KBM-7 (cell line): ENCODE data around the gene RIPOR3.
A peak's percentile ranks its signal among the peaks of the same experiment; 100 is the strongest.
"Not testable (repeated sequence)": the region's sequence is repeated elsewhere in the genome, so short reads cannot be mapped to it uniquely, and the experiment has no call there.

Experiments
- DNase-seq: peaks from one replicate; pipeline ENCODE4 v3.0.0-alpha.2; 2015
- in situ Hi-C: fragments of 300-500 bp; cut with MboI; formaldehyde crosslinking; loops from 2 replicates; pipeline ENCODE4 v1.14.3; 2020; ENCODE audit warnings: low sequenced_read_pairs, low pct_unique_long_range_greater_than_20kb, mixed read lengths

RIPOR3 gene

DNA sequence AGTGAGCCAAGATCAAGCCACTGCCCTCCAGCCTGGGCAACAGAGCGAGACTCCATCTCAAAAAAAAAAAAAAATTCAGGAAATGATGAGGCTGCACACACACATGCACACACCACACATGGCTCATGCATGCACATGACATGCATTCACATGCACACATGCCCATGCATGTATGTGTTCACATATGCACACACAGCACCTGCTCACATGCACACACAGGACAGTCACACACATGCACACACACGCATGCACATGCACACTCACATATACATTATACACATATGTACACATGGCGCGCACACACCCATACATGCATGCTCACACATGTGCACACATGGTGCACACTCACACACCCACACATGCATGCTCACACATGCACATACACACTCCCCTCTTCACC is 22.5 kb downstream of the RIPOR3 start:
- in situ Hi-C loops, result no loop called here
- DNase-seq, result no peak

DNA sequence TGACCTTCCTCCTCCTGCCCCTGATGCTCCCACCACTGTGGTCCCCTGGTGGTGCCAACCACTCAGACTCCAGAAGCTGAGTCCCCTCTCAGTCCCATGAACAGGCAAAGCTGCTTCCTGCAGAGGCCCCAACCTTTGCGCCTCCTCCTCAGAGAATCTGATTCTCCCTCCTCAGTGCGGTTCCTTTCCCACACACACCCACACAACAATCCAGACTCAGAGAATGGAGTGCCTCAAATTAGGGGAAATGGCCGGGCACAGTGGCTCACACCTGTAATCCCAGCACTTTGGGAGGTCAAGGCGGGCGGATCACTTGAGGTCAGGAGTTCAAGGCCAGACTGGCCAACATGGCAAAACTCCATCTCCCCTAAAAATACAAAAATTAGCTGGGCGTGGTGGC is 23.0 kb downstream of the RIPOR3 start:
- in situ Hi-C loops, result no loop called here
- no peak for DNase-seq

- no peak for DNase-seq
- in situ Hi-C loops, result no loop called here
Measured at GRCh38 chr20:50666709-50667298, 24.5 kb downstream of the RIPOR3 start.

GRCh38 chr20:50664254-50664653 is 27.1 kb downstream of the RIPOR3 start:
- no peak for DNase-seq
- in situ Hi-C loops, result no loop called here

DNA sequence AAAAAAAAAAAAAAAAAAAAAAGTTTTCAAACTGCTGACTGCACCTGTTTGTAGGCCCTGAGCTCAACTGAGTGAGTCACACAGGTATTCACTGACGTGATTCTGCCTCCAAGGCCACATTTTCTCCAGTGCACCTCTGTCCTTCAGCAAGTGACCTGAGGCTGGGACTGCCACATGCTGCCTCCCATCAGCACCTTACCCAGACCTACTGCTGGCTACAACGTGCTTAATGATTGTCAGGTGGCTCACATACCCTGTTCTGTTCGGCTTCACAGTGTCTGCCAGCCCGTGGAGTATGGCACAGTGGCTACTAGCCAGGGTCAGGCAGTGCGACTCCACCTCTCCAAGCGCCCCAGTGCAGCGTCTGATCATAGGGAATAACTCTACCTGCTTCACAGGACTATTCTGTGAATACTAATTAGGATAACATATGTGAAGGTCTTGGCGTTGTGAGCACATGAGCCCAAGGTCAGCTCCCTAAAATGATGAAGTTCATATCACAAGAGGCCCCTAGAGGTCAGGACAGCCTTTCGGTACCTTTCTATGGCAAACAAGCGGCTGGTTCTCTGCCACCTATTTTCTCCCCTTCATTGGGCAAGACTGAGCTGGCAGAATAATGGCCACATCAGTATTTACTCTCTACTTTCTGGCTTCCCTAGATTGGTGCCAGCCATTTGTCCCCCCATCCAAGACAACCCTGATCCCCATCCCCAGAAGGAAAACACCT is 28.1 kb downstream of the RIPOR3 start:
- DNase-seq, result no peak
- in situ Hi-C loops, result no loop called here

DNA sequence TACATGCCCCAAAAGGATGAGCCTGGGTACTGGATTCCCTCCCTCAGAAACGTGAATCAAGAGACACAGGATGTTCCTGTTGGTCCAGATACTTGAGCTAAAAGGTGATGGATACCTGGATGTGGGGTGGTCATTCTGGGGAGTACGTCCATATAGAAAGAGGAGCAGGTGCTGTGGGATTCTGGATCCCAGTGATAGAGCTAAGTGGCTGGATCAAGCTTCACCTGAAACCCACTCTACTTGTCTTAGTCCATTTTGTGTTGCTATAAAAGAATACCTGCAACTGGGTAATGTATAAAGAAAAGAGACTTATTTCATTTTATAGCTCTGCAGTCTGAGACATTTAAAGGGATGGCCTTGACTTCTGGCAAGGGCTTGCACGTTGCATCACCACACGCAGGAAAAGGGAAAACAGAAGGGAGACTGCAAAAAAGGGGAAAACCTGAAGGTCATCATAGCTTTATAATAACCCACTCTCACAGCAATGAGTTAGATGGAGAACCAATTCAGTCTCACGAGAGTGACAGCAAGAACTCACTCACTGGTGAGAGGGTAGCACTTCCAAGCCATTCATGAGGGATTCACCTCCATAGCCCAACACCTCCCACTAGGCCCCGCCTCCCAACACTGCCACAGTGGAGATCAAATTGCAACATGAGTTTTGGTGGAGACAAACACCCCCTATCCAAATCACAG is 31.2 kb downstream of the RIPOR3 start:
- DNase-seq, result no peak
- in situ Hi-C loops, result no loop called here

DNA sequence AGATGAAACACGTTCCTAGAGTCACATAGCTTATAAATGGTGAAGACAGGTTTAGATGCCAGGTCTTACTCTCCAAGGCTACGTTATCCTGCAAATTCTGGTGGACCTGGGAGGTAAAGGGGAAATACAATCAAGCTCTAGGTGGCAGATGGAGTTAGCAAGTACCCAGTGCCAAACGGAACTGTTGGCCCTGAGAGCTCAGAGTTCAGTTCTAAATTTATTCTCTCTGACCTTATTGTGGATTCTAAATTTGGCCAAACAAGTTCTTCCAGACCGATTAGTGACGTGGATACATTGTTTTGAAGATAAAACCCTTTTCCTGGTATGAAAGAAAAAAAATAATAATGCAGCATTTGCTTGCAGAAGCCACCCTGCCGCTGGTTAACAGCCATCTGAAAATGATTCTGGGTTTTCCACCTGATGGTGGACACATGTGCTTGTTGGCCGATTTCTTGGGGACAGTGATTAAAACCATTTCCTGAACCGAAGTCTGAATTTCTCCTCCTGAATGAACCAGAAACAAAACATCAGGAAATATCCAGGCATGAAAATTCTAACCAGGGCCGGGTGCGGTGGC is 32.5 kb downstream of the RIPOR3 start:
- DNase-seq, result no peak

DNA sequence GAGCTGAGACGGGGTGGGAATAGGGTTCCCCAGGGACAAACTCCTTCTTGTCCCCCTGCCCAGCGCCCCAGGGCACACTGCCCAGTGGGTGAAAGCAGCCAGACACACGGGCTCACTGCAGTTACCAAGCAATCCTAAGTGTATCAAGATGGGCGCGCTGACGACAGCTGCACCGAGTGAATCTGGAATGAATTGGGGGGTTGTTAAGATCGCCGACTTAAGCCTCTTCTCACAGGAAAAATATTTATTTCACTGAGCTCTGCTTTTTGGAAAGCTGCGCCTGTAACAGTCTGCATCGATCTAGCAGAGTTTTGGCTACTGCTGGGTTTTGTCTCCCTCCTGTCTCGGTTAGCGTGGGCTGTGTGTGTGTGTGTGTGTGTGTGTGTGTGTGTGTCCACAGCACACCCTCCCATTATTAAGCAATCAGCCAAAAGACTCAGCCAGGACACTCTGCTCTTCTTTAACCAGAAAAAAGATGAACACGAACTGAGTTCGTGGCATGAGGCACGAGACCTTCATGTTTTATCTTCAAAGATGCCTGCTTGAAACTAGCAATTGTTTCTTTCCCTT is 35.9 kb downstream of the RIPOR3 start:
- in situ Hi-C loops, result no loop called here
- DNase-seq, result no peak

More for the DNA sequence above, 32.5 kb downstream of the RIPOR3 start:
- in situ Hi-C loops, result no loop called here

DNA sequence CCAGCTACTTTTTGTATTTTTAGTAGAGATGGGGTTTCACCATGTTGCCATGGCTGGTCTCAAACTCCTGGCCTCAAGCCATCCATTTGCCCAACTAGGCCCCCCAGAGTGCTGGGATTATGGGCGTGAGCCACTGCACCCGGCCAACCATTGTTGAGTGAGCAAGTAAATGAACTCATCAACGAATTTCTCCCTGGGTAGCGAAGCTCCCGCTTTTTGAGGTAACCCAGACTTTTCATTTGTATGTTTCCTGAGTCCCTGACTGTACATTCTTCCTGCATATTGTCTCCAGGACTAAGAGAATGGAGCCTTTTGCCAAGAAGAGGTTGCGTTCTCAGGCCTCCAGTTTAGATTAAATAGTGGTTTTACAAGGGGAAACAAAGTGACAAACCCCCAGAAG is 36.4 kb downstream of the RIPOR3 start:
- in situ Hi-C loops, result no loop called here

GRCh38 chr20:50652702-50653294 is 38.5 kb downstream of the RIPOR3 start:
- DNase-seq, result peak; percentile 64
- in situ Hi-C loops, result no loop called here

More for the DNA sequence above, 36.4 kb downstream of the RIPOR3 start:
- DNase-seq, result no peak

GRCh38 chr20:50651676-50652075 is 39.7 kb downstream of the RIPOR3 start:
- peak; percentile 39 for DNase-seq
- in situ Hi-C loops, result no loop called here

DNA sequence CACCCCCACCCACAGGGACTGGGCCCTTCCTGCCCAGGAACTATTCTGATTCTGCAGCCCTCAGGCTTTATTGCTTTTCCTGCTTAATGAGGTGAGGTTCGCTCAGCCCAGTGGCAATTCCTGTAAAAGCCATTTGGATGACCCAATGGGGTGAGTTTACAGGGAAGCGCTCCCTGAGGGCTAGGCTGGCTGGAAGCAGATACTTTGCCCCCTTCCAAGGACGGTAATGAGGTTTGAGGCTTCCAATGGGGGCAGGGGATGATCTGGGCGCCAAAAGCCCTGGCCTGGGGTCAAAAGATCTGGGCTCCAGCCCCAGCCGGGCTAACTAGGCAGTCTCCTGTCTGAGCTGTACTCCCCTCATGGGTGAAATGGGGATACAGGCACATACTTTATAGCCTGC is 41.8 kb downstream of the RIPOR3 start:
- in situ Hi-C loops, result no loop called here
- DNase-seq, result no peak

DNA sequence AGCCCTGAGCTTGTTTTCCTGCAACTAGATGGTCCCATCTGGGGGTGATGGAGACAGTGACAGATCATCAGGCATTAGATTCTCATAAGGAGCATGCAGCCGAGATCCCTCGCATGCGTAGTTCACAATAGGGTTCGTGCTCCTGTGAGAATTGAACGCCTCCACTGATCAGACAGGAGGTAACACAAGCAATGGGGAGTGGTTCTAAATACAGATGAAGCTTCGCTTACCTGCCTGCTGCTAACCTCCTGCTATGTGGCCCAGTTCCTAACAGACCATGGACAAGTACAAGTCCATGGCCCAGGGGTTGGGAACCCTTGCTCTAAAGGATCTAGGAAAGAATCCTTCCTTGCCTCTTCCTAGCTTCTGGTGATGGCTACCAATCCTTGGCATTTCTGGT is 42.7 kb downstream of the RIPOR3 start:
- DNase-seq, result no peak
- in situ Hi-C loops, result no loop called here

DNA sequence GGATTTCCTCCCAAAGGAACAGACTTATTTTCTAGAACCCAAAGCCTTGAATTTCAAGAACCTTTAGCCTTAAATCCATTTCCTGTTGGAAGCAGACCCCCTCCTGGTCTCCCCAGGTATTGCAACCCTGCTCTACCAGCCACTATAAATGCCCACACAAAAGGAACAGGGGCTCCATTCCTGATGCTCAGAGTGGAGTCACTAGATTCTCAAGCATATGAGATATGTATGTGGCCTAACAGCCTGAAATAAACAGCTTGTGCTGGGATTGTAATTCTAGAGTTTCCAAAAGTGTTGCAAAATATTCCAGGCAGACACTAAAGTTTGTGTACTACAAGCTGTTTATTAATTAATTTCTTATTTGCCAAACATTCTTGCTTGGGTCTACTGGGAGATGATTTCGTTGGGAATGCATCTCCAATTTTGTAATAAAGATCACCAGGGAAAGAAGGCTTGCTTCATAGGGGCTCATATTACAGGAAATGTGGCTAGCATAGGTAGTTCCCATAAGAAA is 44.8 kb downstream of the RIPOR3 start:
- in situ Hi-C loops, result no loop called here
- no peak for DNase-seq

DNA sequence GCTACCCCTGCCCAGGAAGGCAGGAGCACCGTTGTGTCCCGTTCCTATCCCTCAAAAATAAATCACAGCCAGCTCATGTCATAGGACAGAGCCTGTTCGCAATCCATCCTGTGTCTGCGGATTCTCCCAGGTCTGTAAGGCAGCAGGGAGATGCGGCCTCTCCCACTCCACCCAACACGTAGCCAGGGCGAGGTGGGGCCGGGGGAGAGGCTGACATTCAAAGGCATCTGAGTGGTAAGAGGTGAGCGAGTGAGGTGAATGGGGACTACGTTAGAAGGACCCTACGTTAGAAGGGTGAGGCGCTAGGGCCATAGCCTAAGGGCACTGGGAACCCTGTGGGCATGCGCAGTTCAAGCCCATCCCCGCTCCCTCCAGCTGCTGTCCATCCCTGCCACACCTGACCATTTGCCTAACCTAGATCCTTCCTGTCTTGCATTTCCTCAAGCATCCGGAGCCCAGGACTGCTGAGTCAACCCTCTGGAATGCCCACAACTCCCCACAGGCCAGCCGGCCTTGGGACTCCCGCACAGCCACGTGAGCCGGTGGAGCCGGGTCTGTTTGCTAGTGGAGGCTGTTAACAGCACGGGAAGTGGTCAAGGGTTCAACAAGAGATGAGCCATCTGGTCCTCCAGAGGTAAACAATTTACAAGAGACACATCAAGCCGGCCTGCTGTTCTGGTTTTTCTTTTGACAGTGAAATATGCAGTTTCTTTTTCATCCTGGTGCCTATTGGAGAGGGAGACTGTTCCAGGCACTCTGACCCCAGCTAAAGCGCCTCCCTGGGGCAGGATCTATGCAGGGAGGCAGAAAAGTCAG is 45.9 kb downstream of the RIPOR3 start:
- DNase-seq, result no peak
- in situ Hi-C loops, result no loop called here

DNA sequence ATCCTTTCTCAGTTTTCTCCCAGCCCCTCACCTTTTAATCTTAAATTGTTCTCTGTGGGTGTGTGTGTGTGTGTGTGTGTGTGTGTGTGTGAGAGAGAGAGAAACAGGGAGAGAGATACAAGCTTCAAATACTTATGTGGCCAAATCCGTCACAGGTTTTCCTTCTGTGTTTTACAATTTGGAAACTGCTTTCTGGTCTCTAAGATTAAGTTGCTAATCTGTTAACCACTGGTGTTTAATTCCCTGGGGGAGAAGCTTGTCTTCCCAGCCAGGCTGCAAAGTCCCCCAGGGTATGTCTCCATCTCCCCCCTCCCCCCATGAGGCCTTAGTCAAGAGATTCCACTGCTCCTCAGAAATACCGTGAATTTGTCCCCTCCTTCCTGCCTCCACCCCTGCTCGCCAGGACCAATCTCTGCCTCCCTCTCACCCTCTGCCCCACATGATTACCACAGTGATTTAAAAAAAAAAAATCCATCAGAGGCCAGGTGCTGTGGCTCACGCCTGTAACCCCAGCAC is 49.0 kb downstream of the RIPOR3 start:
- in situ Hi-C loops, result no loop called here
- DNase-seq, result no peak

- in situ Hi-C loops, DNase-seq: not testable (repeated sequence)
Measured at GRCh38 chr20:50641625-50642287, 49.6 kb downstream of the RIPOR3 start.
